A673 (cell line): ENCODE data around the gene IMMP2L.

ENCODE experiments used
- CTCF ChIP-seq: fragments of 300-800, 200-600 bp; sonication (generic); conservative IDR thresholded peaks from 2 replicates; pipeline ENCODE4 v1.5.1; 2017; ENCODE audit warnings: low read depth, mild to moderate bottlenecking, antibody characterized with exemption, low read length, moderate library complexity, mixed read lengths
- EZH2 ChIP-seq: fragments of 200-600 bp; sonication (generic); IDR thresholded peaks from 2 replicates; pipeline ENCODE4 v1.6.1; 2017; ENCODE audit warnings: borderline replicate concordance, low read depth, mild to moderate bottlenecking, mixed read lengths, antibody characterized with exemption, low read length; ENCODE audit not compliant: poor library complexity, severe bottlenecking

- TF ChIP-seq CTCF (no peak), EZH2 (no peak)
Observed at GRCh38 chr7:111429781-111430180, 132.5 kb downstream of the IMMP2L start.
